Iris pigment epithelial cell (primary cell): ENCODE results near the gene IL1RAPL2.

Experiments used
- DNase-seq: peaks from one replicate; pipeline ENCODE4 v3.0.0-alpha.2; 2011; ENCODE audit warnings: low read depth

IL1RAPL2 gene

DNA sequence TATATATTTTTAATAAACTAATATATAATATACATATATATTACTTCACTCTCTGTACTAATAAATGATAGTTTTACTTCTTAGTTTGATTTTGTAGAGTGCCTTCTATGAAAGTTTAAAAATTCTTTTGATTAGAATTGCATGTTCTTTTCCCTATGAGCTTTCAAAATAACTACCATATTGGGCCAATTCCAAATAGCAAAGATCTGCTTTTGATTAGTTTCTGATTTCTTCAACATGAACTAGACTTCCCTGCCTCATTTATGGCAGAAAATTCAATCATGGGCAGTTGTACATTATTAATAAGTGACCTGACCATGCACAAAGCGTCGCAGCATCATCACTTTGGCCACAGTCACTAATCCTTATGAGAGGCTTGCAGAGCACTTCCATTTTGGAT is 703.4 kb downstream of the IL1RAPL2 start:
- DNase-seq, result no peak

DNA sequence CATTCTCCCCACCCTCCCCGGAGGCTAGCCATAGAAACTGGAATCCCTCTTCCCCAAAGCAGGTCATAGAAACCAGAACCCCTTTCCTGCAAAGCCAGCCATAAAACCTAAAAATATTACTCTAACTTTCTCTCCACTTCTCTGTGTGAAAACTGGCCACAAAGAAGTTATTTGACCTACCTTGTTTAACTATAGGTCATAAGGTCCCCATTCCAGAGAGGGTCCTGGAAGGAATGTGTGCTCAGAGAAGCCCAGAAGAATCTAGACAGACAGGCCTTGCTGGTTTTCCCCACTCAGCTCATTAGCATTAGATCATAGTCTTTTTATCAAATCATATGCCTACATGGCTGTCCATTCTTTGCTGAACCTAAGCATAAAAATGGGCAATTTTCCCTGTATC is 707.3 kb downstream of the IL1RAPL2 start:
- no peak for DNase-seq

DNA sequence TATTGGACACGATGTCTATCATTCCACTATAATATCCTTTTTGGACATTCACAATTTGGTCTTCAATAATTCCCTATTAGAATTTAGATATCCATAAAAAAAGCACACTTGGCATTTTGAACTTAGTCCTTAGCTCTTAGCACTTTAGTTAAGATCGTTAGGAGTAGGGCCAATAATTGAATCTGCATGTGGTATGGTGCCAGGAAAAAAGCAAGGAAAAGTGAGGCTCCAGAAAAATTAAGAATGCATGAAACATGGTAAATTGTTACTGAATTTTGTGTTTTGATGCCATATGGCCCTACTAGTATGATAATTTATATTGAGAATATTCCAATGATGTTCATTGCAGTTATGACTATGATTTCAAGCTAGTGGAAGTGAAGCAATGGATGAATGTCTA is 708.1 kb downstream of the IL1RAPL2 start:
- DNase-seq, result no peak

DNA sequence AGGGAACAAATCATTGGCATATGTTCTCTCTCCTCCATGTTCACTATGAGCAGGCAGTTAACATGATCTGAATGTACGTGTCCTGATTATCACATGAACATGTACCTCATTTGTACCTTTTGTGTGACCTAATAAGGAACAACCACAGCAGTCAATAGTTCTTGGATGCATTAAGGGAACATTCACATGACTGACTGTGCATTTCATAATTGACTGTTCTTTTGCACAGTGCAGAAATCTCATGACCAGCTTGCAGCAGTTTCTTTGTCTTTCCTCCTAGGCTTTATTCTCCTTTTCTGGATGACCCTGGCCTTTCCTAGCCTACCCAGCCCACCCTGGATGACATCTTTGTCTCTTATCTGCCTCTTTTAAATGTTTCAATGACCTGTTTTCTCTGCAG is 711.1 kb downstream of the IL1RAPL2 start:
- no peak for DNase-seq

DNA sequence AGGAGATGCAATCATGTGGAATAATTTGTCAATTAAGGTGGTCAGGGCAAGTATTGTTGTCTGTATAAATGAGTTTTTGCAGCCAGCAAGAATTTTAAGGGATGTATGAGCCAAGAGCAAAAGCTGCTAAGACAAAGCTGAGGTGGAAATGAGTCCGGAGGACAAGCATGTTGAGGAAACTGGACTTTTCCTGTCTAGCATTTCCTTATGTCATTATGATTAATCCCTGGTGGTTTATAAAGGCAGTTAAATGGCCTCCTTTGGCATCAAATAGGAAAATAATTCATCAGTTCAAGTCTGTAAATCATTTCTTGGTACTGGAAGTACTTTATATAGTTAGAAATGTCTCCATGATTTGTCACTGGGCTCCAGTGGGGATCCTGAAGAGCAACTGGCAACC is 716.1 kb downstream of the IL1RAPL2 start:
- no peak for DNase-seq

DNA sequence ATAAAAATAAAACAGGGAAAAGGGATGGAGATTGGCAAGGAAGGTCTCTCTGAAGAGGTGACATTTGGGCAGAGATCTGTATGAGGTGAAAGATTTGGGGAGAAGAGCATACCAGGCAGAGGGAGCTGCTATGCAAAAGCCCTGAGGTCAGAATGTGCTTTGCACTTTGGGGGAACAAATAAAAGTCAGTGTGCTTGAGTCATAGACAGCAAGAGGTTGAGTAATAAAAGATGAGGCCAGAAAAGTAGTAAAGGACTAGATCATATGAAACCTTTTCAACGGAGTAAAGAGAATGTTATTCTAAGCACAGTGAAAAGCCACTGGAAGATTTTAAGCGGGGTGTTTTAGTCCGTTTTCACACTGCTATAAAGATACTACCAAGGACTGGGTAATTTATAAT is 731.0 kb downstream of the IL1RAPL2 start:
- DNase-seq, result peak; percentile 53

DNA sequence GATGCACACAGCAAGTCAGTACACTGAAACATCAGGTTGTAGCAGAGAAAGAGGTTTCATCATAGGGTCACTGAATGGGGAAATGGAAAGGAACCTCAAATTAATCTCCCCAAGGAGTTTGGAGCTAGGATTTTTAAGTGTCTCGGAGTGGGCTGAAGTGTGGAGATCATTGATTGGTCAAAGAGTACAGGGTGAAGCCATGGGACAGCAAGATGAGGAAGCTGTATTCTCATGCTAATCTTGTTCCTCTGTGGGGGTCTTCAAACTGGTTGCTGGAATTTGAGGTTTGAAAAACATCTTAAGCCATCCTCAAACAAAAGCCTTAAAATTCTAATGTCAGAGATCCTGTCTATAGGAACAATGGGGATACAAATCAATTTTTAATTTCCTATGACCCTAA is 733.3 kb downstream of the IL1RAPL2 start:
- no peak for DNase-seq

DNA sequence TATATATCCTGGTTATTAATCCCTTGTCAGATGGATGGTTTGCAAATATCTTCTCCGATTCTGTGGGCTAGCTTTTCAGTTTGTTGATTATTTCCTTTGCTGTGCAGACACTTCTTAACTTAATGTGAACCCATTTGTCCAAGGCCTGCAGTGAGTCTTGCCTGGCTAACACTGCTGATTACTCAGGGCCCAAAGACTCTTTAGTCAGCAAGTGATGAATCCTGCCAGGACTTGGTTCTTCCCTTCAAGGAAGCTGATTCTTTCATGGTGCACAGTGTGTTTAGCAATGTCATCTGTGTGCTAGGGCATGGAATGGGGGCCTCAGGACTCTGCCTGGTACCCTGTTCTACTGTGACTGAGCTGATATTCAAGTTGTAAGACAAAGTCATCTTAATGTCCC is 736.2 kb downstream of the IL1RAPL2 start:
- DNase-seq, result peak; percentile 49

DNA sequence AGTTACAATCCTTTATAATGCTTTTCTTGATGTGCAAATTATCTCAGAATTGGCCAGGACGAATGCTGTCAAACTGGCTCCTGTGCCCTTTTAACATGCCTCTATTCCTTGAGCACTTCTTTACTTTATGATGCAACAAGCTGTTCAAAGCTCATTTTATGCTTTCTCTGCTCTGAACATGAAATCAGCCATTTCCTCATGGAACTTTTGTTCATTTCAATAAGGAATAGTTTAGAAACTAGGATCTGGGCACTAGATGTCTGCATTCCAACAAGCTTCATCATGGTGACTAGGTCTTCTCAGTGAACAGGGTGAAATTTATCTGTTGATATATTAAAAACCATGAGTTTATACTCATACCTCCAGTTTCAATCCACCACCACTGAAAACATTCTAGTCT is 741.8 kb downstream of the IL1RAPL2 start:
- DNase-seq, result peak; percentile 56

DNA sequence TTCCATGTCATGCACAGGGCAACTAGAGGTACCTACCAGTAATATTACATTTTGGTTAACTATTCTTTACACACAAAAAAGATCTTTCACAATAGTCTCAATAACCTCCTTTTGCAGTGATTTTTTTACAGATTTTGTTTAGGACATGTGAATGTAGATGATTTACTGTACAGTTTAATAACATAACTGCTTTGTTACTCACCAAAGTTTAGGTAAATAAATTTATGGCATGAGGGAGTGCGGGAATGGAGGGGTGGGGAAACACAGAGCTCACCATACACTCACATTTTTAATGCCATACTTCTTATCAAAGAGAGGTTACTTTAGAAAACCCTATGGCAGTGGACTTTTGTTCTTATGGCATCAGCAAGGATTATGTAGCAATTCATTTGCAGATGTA is 747.6 kb downstream of the IL1RAPL2 start:
- DNase-seq, result peak; percentile 37

DNA sequence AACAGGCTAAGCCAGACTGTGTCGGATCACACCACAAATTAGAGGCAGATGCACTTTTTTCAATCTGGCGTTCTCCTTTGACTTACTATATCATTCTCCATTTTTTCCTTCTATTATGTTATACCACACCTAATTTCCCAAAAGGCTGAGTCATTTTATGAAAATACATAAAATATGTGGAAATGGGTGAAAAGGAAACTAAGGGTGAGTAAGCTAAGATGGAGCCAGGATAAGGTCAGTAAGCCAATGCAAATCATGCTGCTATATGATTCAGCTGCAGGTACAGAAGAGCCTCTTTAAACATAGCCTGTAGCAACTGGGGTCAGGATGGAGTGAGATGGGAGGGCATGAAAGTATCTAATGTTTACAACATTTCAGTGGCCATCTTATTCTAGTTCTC is 748.5 kb downstream of the IL1RAPL2 start:
- peak; percentile 75 for DNase-seq

DNA sequence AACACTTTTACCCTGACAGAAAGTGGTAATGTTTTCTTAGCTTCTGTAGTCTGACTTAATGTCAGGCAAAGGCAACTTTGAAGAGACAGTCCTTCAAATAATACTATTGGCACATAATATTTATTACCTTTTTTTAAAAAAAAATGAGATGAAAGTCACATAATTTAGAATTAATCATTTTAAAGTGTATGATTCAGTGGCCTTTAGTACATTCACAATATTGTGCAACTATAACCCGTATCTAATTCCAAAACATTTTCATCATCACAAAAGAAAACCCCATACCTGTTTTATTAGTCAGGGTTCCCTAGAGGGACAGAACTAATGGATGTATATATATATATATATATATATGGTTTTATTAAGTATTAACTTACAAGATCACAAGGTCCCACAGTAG is 749.2 kb downstream of the IL1RAPL2 start:
- DNase-seq, result peak; percentile 56

DNA sequence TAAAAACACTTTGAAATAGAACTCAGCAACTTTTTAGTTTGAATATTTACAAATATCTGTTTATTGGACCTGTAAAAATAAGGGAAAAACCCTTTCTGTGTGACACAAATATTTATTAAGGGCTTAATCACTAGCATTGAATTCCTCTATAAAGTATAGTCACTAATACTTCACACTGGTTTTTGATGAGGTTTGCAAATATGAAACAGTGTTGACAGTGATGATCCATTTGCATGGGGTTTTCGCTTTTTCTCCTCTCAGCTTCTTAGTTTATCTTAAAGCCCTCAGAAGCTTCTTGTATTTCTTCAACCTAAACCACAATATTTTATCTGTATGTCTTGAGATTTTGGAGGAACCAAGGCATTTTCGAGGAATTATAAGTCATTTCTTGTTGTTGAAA is 751.1 kb downstream of the IL1RAPL2 start:
- no peak for DNase-seq

DNA sequence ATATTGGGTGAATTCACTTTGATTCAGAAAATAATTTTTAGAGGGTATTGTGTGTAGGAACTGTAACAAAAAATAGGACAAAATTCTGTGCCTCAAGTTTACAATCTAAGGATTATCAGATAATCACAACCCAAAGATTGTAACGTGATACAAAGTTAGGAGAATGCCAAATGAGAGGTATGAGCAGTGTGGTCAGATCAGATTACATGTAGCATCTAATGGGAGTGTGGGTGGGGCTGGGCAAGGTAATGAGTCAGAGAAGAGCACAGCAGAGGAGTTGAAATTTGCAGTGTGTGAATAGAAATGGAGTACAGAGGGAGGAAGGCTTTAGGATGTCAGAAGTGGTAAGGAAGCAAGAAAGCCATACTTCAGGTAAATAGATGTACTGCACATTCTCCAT is 757.9 kb downstream of the IL1RAPL2 start:
- peak; percentile 88 for DNase-seq

DNA sequence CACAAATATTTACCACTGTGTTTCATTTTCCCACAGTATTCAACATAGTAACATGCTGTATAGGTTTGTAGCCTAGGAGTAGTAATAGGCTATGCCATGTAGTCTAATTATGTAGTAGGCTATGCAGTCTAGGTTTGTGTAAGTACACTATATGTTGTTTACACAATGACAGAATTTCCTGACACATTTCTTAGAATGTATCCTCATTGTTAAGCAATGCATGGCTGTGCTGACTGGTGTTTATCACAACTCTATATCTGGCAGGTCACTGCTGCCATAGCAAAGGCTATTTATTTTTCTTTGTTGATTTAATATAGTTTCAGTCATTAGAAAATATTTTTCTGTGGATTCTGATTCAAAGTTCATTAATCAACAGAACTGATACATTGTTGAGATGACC is 762.8 kb downstream of the IL1RAPL2 start:
- DNase-seq, result peak; percentile 59

DNA sequence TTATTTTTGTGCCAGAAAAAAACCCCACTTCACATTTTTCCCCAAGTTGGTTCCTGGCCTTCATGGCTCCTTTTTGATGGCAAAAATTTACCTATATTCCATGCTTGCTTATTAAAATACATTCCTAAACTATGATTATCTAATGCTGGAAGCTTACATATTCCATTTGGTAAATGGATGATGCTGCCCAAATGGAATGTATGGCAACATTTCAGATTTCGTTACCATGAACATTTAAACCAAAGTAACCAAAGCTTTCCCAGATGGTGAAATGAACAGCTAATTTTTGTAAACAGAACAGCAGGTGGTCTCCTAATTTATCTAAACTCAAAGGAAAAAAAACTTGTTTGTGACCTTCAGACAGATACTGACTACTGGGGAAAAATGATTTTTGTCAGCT is 765.2 kb downstream of the IL1RAPL2 start:
- DNase-seq, result peak; percentile 85

DNA sequence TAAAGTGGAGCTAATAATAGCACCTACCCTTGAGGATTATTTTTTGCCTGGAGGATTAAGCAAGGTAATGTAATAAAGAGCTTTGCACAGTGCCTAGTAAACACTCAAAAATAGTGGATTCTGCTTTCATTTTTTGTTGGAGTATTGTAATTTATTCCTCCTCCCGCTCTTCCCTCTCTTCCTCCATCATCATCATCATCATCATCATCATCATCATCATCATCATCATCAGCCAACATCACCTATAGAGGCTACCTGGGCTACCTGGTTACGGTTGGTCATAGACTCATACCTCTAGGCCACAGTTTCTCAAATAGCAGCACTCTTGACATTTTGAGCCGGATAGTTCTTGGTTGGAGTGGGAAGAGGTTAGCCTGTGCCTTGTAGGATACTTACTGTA is 781.4 kb downstream of the IL1RAPL2 start:
- no peak for DNase-seq

DNA sequence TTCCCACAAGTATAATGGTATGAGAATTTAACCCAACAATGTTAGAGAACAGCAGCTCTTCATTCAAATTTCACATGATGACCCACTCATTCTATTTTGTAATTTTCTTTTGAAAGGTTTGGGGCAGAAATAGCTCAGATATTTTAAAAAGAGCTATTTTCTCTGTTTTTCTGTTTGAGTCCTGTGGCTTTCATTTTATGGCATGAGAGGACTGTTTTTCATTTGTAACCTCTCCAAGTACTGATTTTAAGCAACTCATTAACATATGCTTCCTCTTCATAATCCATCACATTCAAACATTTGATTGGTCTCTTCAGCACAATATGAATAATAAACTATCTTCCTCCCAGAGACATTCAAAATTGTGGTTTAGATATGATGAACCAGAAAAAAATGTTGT is 783.5 kb downstream of the IL1RAPL2 start:
- peak; percentile 16 for DNase-seq

DNA sequence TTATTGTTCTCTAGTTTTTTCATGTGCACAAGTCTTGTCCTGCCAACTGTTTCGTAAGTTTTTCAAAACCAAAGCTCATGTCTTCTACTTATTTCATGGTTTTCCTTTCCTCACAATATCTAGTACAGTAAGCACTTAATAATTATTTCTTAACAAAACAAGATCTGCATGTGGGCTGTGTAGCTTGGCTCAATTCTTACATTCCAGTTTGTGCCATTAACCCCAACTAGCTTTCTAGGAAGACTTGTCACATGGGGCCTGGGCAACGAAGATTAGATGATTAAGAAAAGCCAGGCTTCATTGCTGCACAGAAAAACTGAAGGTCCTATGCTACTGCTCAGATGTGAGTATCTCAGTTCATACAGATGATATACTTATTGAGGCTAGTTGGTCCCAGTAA is 809.8 kb downstream of the IL1RAPL2 start:
- DNase-seq, result peak; percentile 76

DNA sequence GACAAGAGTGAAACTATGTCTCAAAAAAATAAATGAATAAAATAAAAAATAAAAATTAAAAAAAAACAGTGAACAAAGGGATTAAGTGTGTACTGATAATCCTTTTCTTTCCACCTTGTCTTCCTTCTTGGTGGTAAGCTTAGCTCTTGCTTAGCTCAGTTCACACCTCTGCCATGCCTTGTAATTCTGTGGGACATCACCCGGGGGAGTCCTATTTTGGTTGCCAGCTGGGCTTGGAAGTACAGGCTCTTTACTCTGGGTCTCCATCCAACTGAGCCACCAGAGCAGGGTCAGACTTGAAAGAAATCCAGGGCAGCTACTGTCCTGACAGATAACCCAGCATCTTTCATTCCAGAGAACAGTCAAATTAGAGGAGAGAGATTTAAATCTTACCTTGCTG is 858.7 kb downstream of the IL1RAPL2 start:
- DNase-seq, result no peak

DNA sequence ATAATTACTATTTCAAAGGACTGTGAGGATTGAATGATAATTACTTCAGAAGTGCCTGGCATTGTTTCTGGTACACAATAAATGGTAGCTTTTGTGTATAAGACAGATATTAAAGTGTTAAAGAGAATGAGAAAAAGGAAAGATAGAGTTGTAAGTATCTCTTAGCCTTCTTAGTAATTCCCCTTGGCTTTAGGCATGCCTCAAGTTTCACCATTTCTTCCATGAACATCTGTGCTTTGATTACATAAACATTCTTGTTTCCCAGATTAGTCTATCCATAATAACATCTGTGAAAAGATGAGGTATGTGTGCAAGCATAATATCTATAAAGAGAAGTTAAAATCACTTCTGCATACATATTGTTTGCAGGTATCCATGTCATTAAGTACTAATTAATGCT is 885.4 kb downstream of the IL1RAPL2 start:
- DNase-seq, result peak; percentile 30

DNA sequence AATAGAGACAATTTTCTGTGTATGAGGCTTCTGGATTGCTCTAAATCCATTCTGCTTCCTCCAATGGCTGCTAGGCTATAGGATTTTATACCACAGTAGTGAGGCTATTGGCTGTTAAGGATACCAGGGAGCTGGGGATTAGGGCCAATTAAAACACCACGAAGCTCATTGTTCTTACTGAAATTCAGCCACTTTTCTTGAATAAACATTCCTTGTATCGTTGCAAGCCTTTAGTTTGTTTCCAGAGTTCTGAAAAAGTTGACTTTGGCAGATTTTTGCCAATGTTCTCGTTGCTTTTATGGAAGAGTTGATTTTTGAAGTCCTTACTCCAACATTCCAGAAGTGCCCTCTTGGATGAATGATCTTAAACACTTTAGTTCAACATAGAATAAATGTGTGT is 892.8 kb downstream of the IL1RAPL2 start:
- no peak for DNase-seq

DNA sequence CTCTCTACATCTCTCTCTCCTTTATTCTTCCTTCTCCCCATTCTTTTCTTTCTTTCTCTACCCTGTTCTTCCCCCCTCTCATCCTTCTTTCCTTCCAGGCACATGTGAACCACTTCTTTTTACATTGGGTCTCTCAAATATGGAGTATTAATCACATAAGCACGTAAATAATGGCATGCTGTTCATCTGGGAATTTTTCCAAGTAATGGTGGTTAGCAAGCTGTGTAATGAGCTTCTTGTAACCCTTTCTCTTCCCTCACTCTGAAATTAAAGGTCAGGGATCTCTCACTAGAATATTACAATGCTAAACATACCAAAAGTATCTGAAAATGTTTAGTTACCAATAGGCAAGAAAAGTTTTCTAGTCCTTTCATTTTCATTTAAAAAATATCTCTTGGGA is 894.4 kb downstream of the IL1RAPL2 start:
- DNase-seq, result peak; percentile 79

DNA sequence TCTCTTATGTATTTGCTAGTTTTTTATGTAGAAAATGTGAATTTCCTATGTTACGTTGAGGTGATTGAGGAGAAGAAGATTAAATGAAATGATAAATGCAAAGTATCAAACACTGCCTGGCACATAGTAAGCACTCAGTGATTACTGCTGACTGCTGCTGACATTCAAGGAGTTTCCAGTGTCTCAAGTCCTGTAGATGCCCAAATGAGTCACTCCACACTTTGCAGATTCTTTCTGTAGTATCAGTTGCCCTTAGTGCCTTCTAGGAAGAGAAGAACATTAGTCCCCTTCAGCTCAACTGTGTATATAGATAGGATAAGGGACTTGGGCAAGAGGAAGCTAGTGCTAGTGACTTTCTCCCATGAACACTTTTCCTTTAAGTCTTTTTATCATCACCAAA is 895.0 kb downstream of the IL1RAPL2 start:
- peak; percentile 58 for DNase-seq

DNA sequence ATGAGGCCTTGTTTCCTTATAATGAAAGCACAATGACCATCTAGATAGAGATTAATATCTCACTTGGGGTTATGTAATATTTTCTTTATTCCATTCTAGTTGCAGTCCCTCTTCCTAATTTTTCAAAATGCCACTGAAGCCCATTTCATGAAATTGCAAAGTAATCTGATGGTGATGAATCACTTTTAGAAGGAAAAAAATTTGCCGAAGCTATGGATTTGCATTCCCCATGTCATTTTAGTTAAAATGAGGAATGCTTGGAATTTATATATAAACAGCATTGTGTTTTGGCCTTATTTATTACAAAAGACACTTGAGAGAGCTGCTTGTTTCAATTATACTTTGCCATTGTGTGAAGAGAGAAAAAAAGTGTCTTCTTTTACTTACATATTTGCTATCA is 896.2 kb downstream of the IL1RAPL2 start:
- DNase-seq, result no peak
